ENCODE measurements around the gene LMX1A.

- TF ChIP-seq CTCF (IDR thresholded peaks at IDR 0.05) (no peak), EZH2 (IDR thresholded peaks at IDR 0.05; ENCODE audit: borderline replicate concordance, insufficient read depth, low read depth, low read length, poor library complexity, severe bottlenecking) (no peak)
These were observed 58.2 kb downstream of the LMX1A start for GRCh38 chr1:165298203-165298820.

Data from B cell (primary cell).